ENCODE measurements around the gene HSPA1L.

- TF ChIP-seq ZNF274 (IDR thresholded peaks at IDR 0.05; ENCODE audit: low read depth, low read length): no peak
- TF ChIP-seq SUZ12 (IDR thresholded peaks at IDR 0.05; ENCODE audit: extremely low read depth, insufficient read depth, insufficient read length): no peak
- TF ChIP-seq YY1 (IDR thresholded peaks at IDR 0.05; ENCODE audit: insufficient read depth, insufficient read length): no peak
Observed at GRCh38 chr6:31858707-31859106, 43.6 kb upstream of the HSPA1L start.

Data from NT2/D1 (cell line).